K562 treated with DMSO at 1 percent for 24 hours (cell line): ENCODE results near the gene LTBP3. TPM values are rescaled to one million over a fixed set of nuclear protein-coding genes. Genes with fewer than 3 reads are reported as not detected.

ENCODE experiments used
- total RNA-seq: library from RNA; unstranded; fragments of 300-600 nt; gene quantifications from 2 replicates; pipeline ENCODE4 v1.2.3, GENCODE V29; 2022; ENCODE audit warnings: low read depth; ENCODE audit not compliant: insufficient read depth

LTBP3 gene
- 42.3 and 45.8 TPM in 2 replicates for total RNA-seq

DNA sequence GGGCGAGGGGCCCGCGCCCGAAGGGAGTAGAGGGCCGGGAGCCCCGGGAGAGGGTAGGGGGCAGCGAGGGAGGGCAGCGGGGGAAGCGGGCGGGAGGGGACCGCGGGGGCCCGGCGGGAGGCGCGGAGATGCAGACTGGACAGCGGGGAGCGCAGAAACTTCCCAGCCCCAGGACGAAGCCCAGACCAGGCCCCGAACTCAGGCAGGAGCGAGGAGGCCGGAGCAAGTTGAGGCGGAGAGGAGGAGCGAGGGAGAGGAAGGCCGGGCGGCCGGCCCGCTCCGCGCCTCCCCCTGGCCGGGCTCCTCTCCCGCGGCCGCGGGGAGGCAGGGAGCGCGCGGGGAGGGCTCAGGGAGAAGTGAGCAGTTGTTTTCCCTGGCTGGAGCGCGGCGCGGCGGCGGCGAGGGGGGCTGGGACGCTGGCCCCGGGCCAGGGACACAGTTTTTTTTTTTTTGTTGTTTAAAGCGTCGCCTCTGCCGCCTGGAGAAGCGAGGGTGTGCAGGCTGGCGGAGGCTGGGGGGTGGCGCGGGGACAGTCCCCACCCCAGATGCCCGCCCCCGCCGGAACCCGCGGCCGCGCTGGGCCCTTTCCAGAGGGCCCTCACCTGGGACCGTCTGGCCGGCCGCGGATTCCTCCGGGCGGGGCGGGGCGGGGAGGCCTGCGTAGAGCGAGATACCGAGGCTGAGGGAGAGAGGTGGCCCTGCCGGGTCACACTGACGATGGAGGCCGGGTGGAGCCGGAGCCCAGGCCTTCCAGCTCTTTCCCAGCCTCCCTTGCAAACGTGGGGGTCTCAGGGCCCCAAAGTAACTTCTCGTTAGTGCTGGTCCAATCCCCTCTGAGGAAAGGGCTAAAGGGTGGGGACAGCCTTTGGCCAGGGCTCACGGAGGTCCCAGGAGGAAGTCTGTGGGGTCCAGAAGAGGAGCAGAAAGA, at the start of gene LTBP3:
TSS of gene LTBP3 (minus strand) at position 358 of the 928 bp plus-strand sequence. CDS start 400 bp downstream, outside the sequence.

GRCh38 chr11:65595543-65596281, 37.6 kb upstream of the LTBP3 start, which contains the start of gene KCNK7:
Gene KCNK7, minus strand, starts transcription at chr11:65595800. Its CDS starts 28 bp downstream, at chr11:65595772.

DNA sequence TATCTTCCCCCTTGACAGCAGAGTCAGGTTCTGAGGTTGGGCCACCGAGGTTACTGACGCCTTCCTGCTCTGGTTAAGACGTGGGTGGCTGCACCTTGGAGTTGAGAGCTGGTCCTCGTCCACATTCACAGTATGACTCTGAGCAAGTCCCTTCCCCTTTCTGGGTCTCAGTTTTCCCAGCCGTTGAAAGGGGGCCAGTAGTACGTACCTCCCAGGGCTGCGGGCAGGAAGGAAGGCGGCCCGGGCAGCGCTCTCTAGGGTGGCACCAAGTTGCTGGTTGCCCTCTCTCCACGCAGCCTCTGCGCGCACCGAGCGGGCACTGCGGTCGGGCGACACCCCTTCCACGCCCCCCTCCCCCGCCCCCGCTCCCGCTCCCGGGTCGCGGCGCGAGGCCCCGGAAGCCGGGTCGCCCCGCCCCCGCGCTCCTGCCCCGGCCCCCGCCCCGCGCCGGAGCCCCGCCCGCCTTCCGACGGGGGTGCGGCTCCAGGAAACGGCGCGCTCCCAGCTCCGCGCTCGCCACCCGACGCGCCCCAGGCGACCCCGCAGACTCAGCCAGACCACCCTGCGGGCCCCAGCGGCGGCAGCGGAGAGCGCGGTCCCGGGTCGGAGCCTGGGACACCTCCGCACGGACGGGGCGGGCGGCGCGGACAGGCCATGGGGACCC, 17.5 kb upstream of the LTBP3 start, which contains the start of gene EHBP1L1:
TSS of gene EHBP1L1 (plus strand) at position 486 of the 664 bp plus-strand sequence. CDS start 250 bp downstream, outside the sequence.

DNA sequence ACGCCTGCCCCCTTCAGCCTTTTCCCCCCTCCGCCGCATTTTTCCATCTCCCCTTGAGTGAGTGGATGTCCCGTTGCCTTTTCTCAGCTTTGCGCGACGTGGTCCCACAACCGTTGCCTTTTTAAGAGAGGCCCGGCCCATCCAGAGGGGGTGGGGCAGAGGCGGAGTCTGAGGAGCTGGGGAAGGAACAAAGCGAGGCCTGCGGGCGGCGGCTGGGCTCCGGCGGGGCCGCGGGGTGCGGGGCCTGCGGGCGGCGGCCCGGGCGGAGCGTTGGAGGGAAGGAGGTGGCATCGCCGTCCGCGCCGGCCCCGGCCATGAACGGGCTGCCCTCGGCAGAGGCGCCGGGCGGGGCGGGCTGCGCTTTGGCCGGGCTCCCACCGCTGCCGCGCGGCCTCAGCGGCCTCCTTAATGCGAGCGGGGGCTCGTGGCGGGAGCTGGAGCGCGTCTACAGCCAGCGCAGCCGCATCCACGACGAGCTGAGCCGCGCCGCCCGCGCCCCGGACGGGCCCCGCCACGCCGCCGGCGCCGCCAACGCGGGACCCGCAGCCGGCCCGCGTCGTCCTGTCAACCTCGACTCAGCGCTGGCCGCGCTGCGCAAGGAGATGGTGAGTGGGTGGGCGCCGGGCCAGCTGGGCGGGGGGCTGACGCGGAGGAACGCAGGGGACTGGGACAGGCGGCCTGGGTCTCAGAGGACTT, 14.3 kb upstream of the LTBP3 start, which contains the start of gene FAM89B:
TSS of gene FAM89B (plus strand) at position 183 of the 696 bp plus-strand sequence. CDS start at position 315, 132 bp downstream.

GRCh38 chr11:65569973-65570918, 12.1 kb upstream of the LTBP3 start, which contains the start of gene ZNRD2:
Gene ZNRD2, plus strand, starts transcription at chr11:65570477. Its CDS starts 15 bp downstream, at chr11:65570492.

DNA sequence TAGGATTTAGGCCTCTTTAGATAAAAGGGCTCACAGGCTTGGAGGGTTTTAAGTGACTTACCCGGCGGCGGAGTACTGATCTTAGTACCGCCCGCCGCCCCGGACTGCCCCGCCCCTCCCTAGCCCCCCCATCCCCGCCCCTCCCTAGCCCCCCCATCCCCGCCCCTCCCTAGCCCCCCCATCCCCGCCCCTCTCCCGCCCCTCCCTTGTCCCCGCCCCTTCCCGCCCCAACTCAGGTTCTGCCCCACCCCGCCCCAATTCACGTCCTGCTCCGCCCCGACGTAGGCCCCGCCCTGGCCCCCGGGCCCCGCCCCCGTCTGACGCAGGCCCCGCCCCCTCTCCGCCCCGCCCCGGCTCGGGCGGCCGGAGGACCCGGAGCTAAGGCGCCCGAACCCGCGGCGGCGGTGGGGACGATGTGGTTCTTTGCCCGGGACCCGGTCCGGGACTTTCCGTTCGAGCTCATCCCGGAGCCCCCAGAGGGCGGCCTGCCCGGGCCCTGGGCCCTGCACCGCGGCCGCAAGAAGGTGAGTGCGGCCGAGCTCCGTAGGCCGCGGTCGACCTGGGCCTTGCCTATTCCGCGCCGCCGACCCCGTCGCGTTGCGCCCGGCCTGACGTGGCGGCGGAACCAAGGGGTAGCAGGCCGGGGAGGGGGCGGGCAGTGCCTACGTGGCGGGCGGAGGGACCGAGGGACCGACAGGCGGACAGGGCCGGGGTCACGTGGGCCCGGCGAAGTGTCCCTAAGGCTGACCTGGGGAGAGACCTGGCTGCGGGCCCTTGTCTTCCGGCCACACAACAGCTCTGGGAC, 33.2 kb downstream of the LTBP3 start, which contains the start of gene SCYL1:
TSS of gene SCYL1 (plus strand) at position 343 of the 805 bp plus-strand sequence. CDS start at position 414, 71 bp downstream.

GRCh38 chr11:65498977-65499712, 59.0 kb downstream of the LTBP3 start, which contains the start of gene MALAT1:
Gene MALAT1, plus strand, starts transcription at chr11:65499045.

Other genes with a start within 250 kb of the LTBP3 start
- 3.8 and 8.0 TPM in 2 replicates for gene CDC42EP2, start 243.5 kb downstream of the LTBP3 start, total RNA-seq
- 67.3 and 67.9 TPM in 2 replicates for gene DPF2, start 224.5 kb downstream of the LTBP3 start, total RNA-seq
- gene TIGD3, start 203.6 kb downstream of the LTBP3 start, total RNA-seq = 6.7 and 8.9 TPM in 2 replicates
- 2.3 and 3.4 TPM in 2 replicates for gene SLC25A45, start 175.7 kb downstream of the LTBP3 start, total RNA-seq
- gene FRMD8, start 171.7 kb downstream of the LTBP3 start, total RNA-seq = 63.0 and 66.6 TPM in 2 replicates
- 25.4 and 31.8 TPM in 2 replicates for gene NEAT1, start 135.6 kb downstream of the LTBP3 start, total RNA-seq
- gene MALAT1, start 59.3 kb downstream of the LTBP3 start, total RNA-seq = 92.6 and 97.2 TPM in 2 replicates
- 135 and 143 TPM in 2 replicates for gene SCYL1, start 33.3 kb downstream of the LTBP3 start, total RNA-seq
- 65.6 and 76.3 TPM in 2 replicates for gene ZNRD2, start 12.1 kb upstream of the LTBP3 start, total RNA-seq
- gene FAM89B, start 14.2 kb upstream of the LTBP3 start, total RNA-seq = 140 and 142 TPM in 2 replicates
- gene EHBP1L1, start 17.7 kb upstream of the LTBP3 start, total RNA-seq = 83.0 and 84.8 TPM in 2 replicates
- 4.0 and 4.8 TPM in 2 replicates for gene KCNK7, start 37.4 kb upstream of the LTBP3 start, total RNA-seq
- 93.2 and 97.7 TPM in 2 replicates for gene MAP3K11, start 55.9 kb upstream of the LTBP3 start, total RNA-seq
- 52.3 and 54.3 TPM in 2 replicates for gene PCNX3, start 57.4 kb upstream of the LTBP3 start, total RNA-seq
- 99.8 and 104 TPM in 2 replicates for gene SIPA1, start 79.7 kb upstream of the LTBP3 start, total RNA-seq
- gene RELA, start 104.6 kb upstream of the LTBP3 start, total RNA-seq = 76.3 and 79.5 TPM in 2 replicates
- gene KAT5, start 153.9 kb upstream of the LTBP3 start, total RNA-seq = 50.5 and 58.6 TPM in 2 replicates
- gene RNASEH2C, start 162.4 kb upstream of the LTBP3 start, total RNA-seq = 50.7 and 64.2 TPM in 2 replicates
- gene AP5B1, start 222.6 kb upstream of the LTBP3 start, total RNA-seq = 43.7 and 44.6 TPM in 2 replicates
- not detected in 2 replicates for gene OVOL1, start 228.7 kb upstream of the LTBP3 start, total RNA-seq